NCI-H510A treated with DMSO at 0.1 percent for 48 hours (cell line): ENCODE measurements around the gene AGFG2.
"Not testable (repeated sequence)": the region's sequence is repeated elsewhere in the genome, so short reads cannot be mapped to it uniquely, and the experiment has no call there.

Source experiments
- DNase-seq: peaks from one replicate; lab custom pipeline; 2025; lab: John Stamatoyannopoulos, UW

AGFG2 gene

GRCh38 chr7:100521076-100521475 lies 17.9 kb upstream of the AGFG2 start:
- DNase-seq, result no peak

GRCh38 chr7:100521909-100522593 lies 17.0 kb upstream of the AGFG2 start:
- DNase-seq, result not testable (repeated sequence)

GRCh38 chr7:100523192-100523591 lies 15.8 kb upstream of the AGFG2 start:
- not testable (repeated sequence) for DNase-seq

- DNase-seq, result not testable (repeated sequence)
These were observed 10.7 kb upstream of the AGFG2 start for GRCh38 chr7:100528108-100528866.

- no peak for DNase-seq
These were observed 6.6 kb upstream of the AGFG2 start for GRCh38 chr7:100532165-100533022.

GRCh38 chr7:100535982-100536381 lies 3.0 kb upstream of the AGFG2 start:
- DNase-seq, result not testable (repeated sequence)

GRCh38 chr7:100536695-100537094 lies 2.3 kb upstream of the AGFG2 start:
- DNase-seq, result not testable (repeated sequence)

- DNase-seq, result no peak
These were observed 702 bp upstream of the AGFG2 start for GRCh38 chr7:100538348-100538653.

GRCh38 chr7:100539436-100540006 lies 518 bp downstream of the AGFG2 start:
- DNase-seq, result no peak

- DNase-seq, result no peak
These were observed 1.2 kb downstream of the AGFG2 start for GRCh38 chr7:100540073-100540723.

GRCh38 chr7:100541309-100541708 lies 2.3 kb downstream of the AGFG2 start:
- DNase-seq, result not testable (repeated sequence)

- DNase-seq, result no peak
These were observed 4.6 kb downstream of the AGFG2 start for GRCh38 chr7:100543586-100543985.

GRCh38 chr7:100544386-100544785 lies 5.4 kb downstream of the AGFG2 start:
- no peak for DNase-seq

GRCh38 chr7:100544967-100545359 lies 6.0 kb downstream of the AGFG2 start:
- no peak for DNase-seq

GRCh38 chr7:100545360-100546128 lies 6.5 kb downstream of the AGFG2 start:
- DNase-seq, result no peak

GRCh38 chr7:100546129-100546925 lies 7.3 kb downstream of the AGFG2 start:
- no peak for DNase-seq

GRCh38 chr7:100546926-100547800 lies 8.2 kb downstream of the AGFG2 start:
- no peak for DNase-seq

GRCh38 chr7:100547872-100548271 lies 8.9 kb downstream of the AGFG2 start:
- DNase-seq, result no peak

GRCh38 chr7:100548446-100548845 lies 9.4 kb downstream of the AGFG2 start:
- DNase-seq, result not testable (repeated sequence)
